OCI-LY3 (cell line): ENCODE measurements around the gene UNC5B.

Experiments used
- H2AFZ ChIP-seq: fragments of 200-600, 300-600 bp; shearing (Covaris generic); 2 replicates; pipeline ENCODE4 v1.6.0; 2014; ENCODE audit warnings: antibody characterized with exemption, low read depth, low read length
- H3K27ac ChIP-seq: fragments of 200-600, 300-600 bp; sonication (generic); 2 replicates; pipeline ENCODE4 v1.5.1; 2014; ENCODE audit warnings: mild to moderate bottlenecking, low read length, moderate library complexity, mixed read lengths
- H3K27me3 ChIP-seq: fragments of 200-600, 300-600 bp; sonication (generic); 2 replicates; pipeline ENCODE4 v1.6.1; 2014; ENCODE audit warnings: low read depth, low read length, mixed read lengths
- H3K36me3 ChIP-seq: fragments of 200-600, 300-600 bp; sonication (generic); replicated peaks from 2 replicates; pipeline ENCODE3; 2014; ENCODE audit warnings: low read depth, low read length, mixed read lengths
- H3K4me1 ChIP-seq: fragments of 300-600, 200-600 bp; sonication (generic); 2 replicates; pipeline ENCODE4 v1.6.1; 2014; ENCODE audit warnings: low read length, mixed read lengths
- H3K4me2 ChIP-seq: fragments of 200-600, 300-600 bp; sonication (generic); 2 replicates; pipeline ENCODE4 v1.6.1; 2014; ENCODE audit warnings: low read length, mixed read lengths
- H3K4me3 ChIP-seq: fragments of 300-600, 200-600 bp; sonication (generic); 2 replicates; pipeline ENCODE4 v1.5.1; 2014; ENCODE audit warnings: antibody characterized with exemption, mild to moderate bottlenecking, low read length, moderate library complexity
- H3K79me2 ChIP-seq: fragments of 300-600, 200-600 bp; shearing (Covaris generic); 2 replicates; pipeline ENCODE4 v1.6.1; 2014; ENCODE audit warnings: mild to moderate bottlenecking, low read length, mixed read lengths
- H3K9ac ChIP-seq: fragments of 300-600, 200-600 bp; shearing (Covaris generic); 2 replicates; pipeline ENCODE4 v1.6.0; 2014; ENCODE audit warnings: mild to moderate bottlenecking, low read length, moderate library complexity
- H3K9me3 ChIP-seq: fragments of 200-600, 300-600 bp; shearing (Covaris generic); 2 replicates; pipeline ENCODE4 v1.6.1; 2014; ENCODE audit warnings: low read length, mixed read lengths; ENCODE audit not compliant: insufficient read depth
- H4K20me1 ChIP-seq: fragments of 200-600, 300-600 bp; sonication (generic); 2 replicates; pipeline ENCODE4 v1.6.1; 2016; ENCODE audit warnings: low read length, mixed read lengths; ENCODE audit not compliant: insufficient read depth
- EZH2phosphoT487 ChIP-seq: fragments of 200-600 bp; shearing (Covaris generic); IDR thresholded peaks from 2 replicates; pipeline ENCODE4 v1.6.1; 2018; ENCODE audit warnings: antibody characterized with exemption, mixed run types, low read depth
- TF ChIP-seq, protein P1 (sequence below): fragments of 200-600, 300-600 bp; sonication (generic); IDR thresholded peaks from 2 replicates; pipeline ENCODE4 v1.5.1; 2014; ENCODE audit warnings: antibody characterized with exemption, low read length, low read depth

The UNC5B gene

DNA sequence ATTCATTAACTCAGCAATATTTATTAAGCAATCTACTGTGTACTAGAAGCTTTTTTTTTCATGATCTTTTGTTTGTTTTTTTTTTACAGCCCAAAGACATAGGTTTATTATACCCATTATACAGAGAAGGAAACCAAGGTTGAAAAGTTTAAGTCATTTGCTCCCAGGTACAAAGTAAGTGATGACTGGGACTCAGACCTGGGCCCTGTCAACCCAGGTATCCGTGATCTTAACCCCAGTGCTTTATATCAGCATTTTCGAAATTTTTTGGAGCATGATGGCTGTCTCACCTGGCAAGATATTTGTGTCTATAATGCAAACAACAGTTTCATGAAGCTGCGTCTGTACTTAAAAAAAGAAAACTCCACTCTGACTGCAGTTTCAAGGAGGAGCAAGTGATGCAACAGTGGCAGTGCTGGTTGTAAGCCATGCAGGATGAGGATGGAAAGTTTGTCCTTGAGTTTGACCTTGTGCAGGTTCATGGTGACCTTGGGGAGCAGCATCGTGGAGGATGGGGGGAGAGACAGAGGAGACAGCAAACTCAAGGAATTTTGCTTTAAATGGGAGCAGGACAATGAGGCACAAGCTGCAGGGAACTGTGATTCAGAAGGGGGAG is 118.5 kb downstream of the UNC5B start:
- no peaks in the 10 kb centered on the region for H3K36me3 ChIP-seq
- H3K79me2 ChIP-seq = no peaks in the 10 kb centered on the region
- no peaks in the 10 kb centered on the region for H3K27me3 ChIP-seq
- no peaks in the 10 kb centered on the region for H3K9me3 ChIP-seq
- H2AFZ ChIP-seq = no peak overlapping the region
- H3K27ac ChIP-seq = no peak overlapping the region
- H3K4me2 ChIP-seq = no peak overlapping the region
- no peaks in the 10 kb centered on the region for H4K20me1 ChIP-seq
- no peak overlapping the region for H3K4me3 ChIP-seq
- no peak overlapping the region for H3K9ac ChIP-seq
- H3K4me1 ChIP-seq = peaks cover 11% of the 10 kb centered on the region
- TF ChIP-seq, protein P1, sequence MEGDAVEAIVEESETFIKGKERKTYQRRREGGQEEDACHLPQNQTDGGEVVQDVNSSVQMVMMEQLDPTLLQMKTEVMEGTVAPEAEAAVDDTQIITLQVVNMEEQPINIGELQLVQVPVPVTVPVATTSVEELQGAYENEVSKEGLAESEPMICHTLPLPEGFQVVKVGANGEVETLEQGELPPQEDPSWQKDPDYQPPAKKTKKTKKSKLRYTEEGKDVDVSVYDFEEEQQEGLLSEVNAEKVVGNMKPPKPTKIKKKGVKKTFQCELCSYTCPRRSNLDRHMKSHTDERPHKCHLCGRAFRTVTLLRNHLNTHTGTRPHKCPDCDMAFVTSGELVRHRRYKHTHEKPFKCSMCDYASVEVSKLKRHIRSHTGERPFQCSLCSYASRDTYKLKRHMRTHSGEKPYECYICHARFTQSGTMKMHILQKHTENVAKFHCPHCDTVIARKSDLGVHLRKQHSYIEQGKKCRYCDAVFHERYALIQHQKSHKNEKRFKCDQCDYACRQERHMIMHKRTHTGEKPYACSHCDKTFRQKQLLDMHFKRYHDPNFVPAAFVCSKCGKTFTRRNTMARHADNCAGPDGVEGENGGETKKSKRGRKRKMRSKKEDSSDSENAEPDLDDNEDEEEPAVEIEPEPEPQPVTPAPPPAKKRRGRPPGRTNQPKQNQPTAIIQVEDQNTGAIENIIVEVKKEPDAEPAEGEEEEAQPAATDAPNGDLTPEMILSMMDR = no peak
- no peak for TF ChIP-seq EZH2phosphoT487

DNA sequence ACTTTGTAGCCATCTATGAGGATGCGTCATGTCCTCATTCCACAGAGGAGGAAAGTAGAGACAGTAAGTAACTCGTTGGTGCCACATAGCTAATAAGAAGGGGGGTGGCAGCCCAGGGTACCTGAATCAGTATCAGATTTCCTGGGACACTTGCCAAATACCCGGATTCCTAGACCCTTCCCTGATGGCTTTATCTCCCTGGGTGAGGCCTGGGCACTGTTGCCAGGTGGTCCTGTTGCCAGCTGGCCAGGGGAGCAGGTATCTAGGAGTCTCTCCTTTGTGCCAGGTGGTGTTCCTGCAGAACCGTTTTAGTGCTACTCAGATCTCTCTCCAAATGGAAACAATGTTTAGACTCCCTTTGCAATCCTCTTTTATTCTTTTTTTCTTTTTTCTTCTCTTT is 119.4 kb downstream of the UNC5B start:
- H3K9me3 ChIP-seq = no peaks in the 10 kb centered on the region
- no peaks in the 10 kb centered on the region for H3K27me3 ChIP-seq
- no peaks in the 10 kb centered on the region for H4K20me1 ChIP-seq
- H3K4me2 ChIP-seq = no peak overlapping the region
- no peak overlapping the region for H3K4me3 ChIP-seq
- no peak overlapping the region for H3K27ac ChIP-seq
- TF ChIP-seq, protein P1 = no peak
- no peak for TF ChIP-seq EZH2phosphoT487
- H2AFZ ChIP-seq = no peak overlapping the region
- no peak overlapping the region for H3K9ac ChIP-seq
- H3K79me2 ChIP-seq = no peaks in the 10 kb centered on the region
- H3K4me1 ChIP-seq = peaks cover 11% of the 10 kb centered on the region
- no peaks in the 10 kb centered on the region for H3K36me3 ChIP-seq

DNA sequence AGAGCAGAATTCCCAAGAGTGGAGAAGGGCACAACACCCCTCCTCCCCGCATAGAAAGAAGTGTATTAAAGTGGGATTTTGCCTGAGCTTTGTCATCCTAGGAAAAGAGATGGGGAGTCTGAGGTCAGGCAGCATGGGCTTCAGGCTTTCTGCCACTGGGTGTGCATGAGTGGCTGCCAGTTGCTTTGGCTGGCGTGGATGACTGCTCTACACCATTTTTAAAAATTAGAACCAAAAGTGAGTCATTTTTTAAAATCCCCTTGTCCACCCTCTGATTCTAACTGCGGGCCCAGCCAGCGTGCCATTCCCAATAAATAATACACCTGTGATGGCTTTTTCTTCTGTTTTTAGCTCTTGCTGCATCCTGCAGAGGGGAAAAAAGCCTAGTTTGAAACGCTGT is 120.1 kb downstream of the UNC5B start:
- Histone ChIP-seq H3K4me2 (no peak overlapping the region), H3K27ac (no peak overlapping the region), H3K27me3 (no peaks in the 10 kb centered on the region), H4K20me1 (no peaks in the 10 kb centered on the region), H3K36me3 (no peaks in the 10 kb centered on the region), H3K4me1 (peaks cover 11% of the 10 kb centered on the region), H2AFZ (no peak overlapping the region), H3K9ac (no peak overlapping the region), H3K4me3 (no peak overlapping the region), H3K79me2 (no peaks in the 10 kb centered on the region), H3K9me3 (no peaks in the 10 kb centered on the region)
- TF ChIP-seq EZH2phosphoT487 = no peak
- TF ChIP-seq, protein P1 = no peak

DNA sequence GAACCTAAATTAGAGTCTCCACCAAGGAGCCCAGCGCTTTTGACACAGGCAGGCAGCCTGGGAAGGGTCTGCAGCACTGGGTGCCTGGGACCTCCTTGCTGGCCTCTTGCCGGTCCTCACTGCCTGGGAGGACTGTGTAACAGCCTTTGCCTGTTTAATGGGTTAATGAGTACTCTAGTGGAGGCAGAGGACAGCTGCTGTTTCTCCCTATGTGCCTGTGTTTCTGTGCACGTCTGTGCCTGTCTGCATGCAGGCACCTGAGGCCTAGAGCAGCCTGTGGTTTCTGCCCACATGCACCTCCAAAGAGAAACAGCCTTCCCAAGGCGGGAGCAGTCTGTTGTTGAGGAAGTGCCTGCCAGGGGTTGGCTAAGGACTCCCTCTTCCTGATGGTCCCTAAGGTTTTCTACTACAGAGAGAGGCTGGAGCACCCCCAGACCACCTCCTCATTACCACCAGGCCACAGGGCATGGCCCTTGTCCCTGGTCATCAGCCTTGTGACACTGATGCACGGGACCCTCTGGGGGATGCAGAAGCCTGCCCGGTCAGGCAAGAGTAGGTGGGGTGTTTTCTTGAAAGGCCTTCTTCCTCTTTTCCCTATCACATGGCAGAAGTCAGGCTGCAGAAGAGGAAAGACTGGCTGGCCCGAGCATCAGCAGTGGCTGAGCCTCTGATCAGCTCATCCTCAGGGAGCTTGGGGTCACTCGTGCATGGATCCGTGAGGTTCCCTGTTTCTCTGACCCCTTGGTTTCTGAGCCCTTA is 120.9 kb downstream of the UNC5B start:
- H3K36me3 ChIP-seq = no peaks in the 10 kb centered on the region
- no peaks in the 10 kb centered on the region for H3K9me3 ChIP-seq
- no peak overlapping the region for H3K9ac ChIP-seq
- no peaks in the 10 kb centered on the region for H3K79me2 ChIP-seq
- H2AFZ ChIP-seq = no peak overlapping the region
- H4K20me1 ChIP-seq = no peaks in the 10 kb centered on the region
- no peak for TF ChIP-seq EZH2phosphoT487
- TF ChIP-seq, protein P1 = no peak
- H3K4me1 ChIP-seq = peaks cover 11% of the 10 kb centered on the region
- peak overlapping the region; percentile 16; the same call in 1 of the 2 replicates for H3K4me2 ChIP-seq
- H3K27ac ChIP-seq = no peak overlapping the region
- no peak overlapping the region for H3K4me3 ChIP-seq
- no peaks in the 10 kb centered on the region for H3K27me3 ChIP-seq
